ENCODE results near the gene CNIH3.
"Not testable (repeated sequence)": the region's sequence is repeated elsewhere in the genome, so short reads cannot be mapped to it uniquely, and the experiment has no call there.

Gene CNIH3

DNA sequence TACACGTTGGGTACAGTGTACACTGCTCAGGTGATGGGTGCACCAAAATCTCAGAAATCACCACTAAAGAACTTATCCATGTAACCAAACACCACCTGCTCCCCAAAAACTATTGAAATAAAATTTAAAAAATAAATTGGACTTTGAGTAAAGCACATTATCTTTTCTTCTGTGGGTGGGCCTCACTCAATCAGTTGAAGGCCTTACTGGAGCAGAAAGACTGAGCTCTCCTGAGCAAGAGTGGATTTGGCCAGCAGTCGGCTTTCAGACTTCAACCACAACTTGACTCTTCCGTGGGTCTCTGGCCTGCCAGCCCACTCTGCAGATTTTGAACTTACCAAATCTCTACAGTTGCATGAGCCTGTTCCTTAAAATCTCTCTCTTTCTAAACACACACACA is 78.9 kb downstream of the CNIH3 start:
- no peak for DNase-seq (ENCODE audit: low spot score)
- no peak overlapping the region for H3K4me3 Mint-ChIP-seq
- H3K27ac Mint-ChIP-seq, result no peak overlapping the region
- H3K9me3 Mint-ChIP-seq, result no peaks in the 10 kb centered on the region
- peaks cover 2% of the 10 kb centered on the region for H3K27me3 Mint-ChIP-seq (ENCODE audit: low read depth)
- no peaks in the 10 kb centered on the region for H3K4me1 Mint-ChIP-seq (ENCODE audit: low read depth)
- no peaks in the 10 kb centered on the region for H3K36me3 Mint-ChIP-seq (ENCODE audit: low read depth)

DNA sequence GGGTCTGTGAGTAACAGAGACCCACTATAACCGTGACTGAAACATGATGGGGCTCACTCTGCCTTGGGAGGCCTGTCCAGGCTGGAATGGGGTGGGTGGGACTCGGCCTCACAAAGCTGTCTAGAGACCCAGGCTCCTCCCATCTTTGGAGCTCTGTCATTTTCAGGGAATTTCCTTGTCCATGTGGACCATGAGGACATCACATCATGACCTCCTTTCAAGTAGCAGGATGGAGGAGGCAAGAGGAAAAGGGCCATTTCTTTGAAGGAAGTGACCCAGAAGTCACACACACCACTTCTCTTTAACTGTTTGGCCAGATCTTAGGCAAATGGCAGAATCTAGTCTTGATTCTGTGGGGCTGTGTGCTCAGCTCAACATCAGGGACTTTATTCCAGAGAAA is 79.9 kb downstream of the CNIH3 start:
- Mint-ChIP-seq H3K4me1 (ENCODE audit: low read depth) (no peaks in the 10 kb centered on the region), H3K27me3 (ENCODE audit: low read depth) (no peaks in the 10 kb centered on the region), H3K36me3 (ENCODE audit: low read depth) (no peaks in the 10 kb centered on the region), H3K27ac (no peak overlapping the region), H3K9me3 (no peaks in the 10 kb centered on the region), H3K4me3 (no peak overlapping the region)
- DNase-seq (ENCODE audit: low spot score), result no peak

DNA sequence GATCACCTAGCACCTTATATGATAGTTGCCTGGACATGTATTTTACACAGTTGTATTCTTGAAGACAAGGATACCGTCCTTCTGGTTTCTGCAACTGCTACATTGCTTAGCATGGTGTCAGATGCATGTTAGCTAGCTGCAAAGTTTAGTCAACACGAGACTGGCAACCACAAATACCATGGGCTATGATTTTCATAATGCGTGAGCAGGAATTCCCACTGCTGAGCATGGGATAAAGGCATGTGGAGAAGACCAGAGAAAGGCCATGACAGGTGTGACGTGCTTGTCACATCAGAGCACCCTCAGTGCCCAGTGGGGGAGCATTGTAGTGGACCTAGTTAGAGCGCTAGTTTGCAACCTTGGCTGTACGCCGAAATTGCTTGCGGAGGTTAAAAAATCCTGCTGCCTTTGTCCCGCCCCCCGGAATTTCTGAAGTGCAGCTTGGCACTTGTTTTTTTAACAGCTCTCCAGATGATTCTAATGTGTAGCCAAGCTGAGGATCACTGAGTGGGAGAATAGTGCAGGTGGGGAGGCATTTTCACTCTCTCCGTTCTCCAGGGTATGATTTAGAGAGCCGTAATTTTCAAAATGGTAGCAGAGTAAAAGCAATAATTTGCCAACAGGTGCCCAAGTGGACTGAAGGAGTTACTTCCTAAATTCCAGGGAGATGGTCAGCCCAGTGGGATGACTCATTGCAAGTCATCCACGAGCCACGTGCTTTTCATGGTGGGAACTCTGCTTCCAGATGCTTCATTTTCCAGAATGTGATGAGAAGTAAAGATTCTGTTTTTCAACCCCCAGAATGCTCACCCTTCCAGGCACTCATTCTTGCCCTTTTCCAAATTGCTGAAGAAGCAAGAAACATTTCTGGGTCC is 81.0 kb downstream of the CNIH3 start:
- no peak overlapping the region for H3K4me3 Mint-ChIP-seq
- no peaks in the 10 kb centered on the region for H3K27me3 Mint-ChIP-seq (ENCODE audit: low read depth)
- no peaks in the 10 kb centered on the region for H3K9me3 Mint-ChIP-seq
- H3K36me3 Mint-ChIP-seq (ENCODE audit: low read depth), result no peaks in the 10 kb centered on the region
- no peaks in the 10 kb centered on the region for H3K4me1 Mint-ChIP-seq (ENCODE audit: low read depth)
- H3K27ac Mint-ChIP-seq, result no peak overlapping the region
- DNase-seq (ENCODE audit: low spot score), result no peak

DNA sequence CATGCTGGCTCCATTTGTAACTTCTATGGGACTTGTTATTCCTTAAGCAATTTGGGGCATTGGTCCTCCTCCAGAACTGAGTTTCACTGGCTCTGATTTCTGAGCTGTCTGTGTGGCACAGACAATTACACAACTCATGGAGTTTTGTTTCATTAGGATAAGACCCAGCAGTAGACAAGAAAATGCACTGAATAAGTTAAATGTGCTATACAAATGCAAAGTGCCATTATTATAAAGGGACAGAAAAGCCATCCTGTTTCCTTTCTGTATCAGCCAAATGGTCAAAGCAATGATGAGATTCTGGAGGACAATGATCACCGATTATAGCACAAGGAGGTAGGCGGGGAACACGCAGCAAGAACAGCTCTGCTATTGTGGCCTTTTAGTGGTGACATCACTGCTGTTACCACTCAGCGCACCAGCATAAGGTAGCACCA is 81.9 kb downstream of the CNIH3 start:
- no peaks in the 10 kb centered on the region for H3K4me1 Mint-ChIP-seq (ENCODE audit: low read depth)
- H3K9me3 Mint-ChIP-seq, result no peaks in the 10 kb centered on the region
- no peak for DNase-seq (ENCODE audit: low spot score)
- no peaks in the 10 kb centered on the region for H3K27me3 Mint-ChIP-seq (ENCODE audit: low read depth)
- no peak overlapping the region for H3K27ac Mint-ChIP-seq
- no peaks in the 10 kb centered on the region for H3K36me3 Mint-ChIP-seq (ENCODE audit: low read depth)
- no peak overlapping the region for H3K4me3 Mint-ChIP-seq

DNA sequence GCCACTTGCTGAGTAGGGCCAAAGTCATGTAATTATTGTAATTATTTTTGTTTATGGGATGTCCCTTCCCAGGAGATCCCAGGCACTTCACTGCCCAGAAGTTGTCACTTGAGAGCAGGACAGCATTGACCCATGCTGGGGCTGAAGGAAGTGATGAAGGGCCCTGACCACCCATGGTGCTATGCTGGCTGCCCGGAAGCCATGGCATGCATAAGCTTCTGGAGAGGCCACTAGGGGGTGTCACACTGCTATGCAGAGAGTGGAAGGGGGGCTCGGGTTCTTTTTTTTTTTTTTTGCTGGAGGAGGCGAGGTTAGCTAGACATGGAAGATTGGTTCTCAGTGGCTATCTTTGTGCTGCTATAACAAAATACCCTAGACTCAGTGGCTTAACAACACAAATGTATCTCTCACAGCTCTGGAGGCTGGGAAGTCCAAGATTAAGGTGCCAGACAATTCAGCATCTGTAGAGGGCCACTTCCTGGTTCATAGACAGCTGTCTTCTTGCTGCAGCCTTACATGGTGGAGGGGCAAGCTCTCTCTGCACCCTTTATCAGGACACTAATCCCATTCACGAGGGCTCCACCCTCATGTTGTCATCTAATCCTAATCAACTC is 84.9 kb downstream of the CNIH3 start:
- Mint-ChIP-seq H3K27ac (no peak overlapping the region), H3K4me3 (no peak overlapping the region), H3K36me3 (ENCODE audit: low read depth) (no peaks in the 10 kb centered on the region), H3K4me1 (ENCODE audit: low read depth) (no peaks in the 10 kb centered on the region), H3K9me3 (no peaks in the 10 kb centered on the region), H3K27me3 (ENCODE audit: low read depth) (no peaks in the 10 kb centered on the region)
- no peak for DNase-seq (ENCODE audit: low spot score)

DNA sequence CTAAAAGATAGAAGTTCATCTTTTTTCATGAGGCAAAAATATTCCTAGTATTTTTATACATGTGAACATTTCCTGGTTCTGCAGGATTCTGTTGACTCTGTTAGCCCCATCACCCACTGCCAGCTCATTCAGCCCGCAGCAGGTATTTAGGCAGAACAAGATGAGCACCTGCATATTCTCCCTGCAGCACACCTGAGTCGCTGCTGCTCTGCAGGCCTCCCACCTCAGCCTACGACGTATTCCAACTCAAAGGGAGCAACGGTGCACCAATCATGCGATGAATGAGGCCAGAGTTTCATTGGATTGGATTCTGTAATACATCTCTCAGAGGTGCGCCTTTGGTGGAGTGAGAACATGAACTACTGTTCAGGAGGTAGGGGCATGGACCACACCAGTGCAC is 87.6 kb downstream of the CNIH3 start:
- H3K36me3 Mint-ChIP-seq (ENCODE audit: low read depth), result no peaks in the 10 kb centered on the region
- DNase-seq (ENCODE audit: low spot score), result no peak
- H3K4me3 Mint-ChIP-seq, result no peak overlapping the region
- H3K9me3 Mint-ChIP-seq, result no peaks in the 10 kb centered on the region
- no peaks in the 10 kb centered on the region for H3K4me1 Mint-ChIP-seq (ENCODE audit: low read depth)
- H3K27me3 Mint-ChIP-seq (ENCODE audit: low read depth), result no peaks in the 10 kb centered on the region
- H3K27ac Mint-ChIP-seq, result no peak overlapping the region

DNA sequence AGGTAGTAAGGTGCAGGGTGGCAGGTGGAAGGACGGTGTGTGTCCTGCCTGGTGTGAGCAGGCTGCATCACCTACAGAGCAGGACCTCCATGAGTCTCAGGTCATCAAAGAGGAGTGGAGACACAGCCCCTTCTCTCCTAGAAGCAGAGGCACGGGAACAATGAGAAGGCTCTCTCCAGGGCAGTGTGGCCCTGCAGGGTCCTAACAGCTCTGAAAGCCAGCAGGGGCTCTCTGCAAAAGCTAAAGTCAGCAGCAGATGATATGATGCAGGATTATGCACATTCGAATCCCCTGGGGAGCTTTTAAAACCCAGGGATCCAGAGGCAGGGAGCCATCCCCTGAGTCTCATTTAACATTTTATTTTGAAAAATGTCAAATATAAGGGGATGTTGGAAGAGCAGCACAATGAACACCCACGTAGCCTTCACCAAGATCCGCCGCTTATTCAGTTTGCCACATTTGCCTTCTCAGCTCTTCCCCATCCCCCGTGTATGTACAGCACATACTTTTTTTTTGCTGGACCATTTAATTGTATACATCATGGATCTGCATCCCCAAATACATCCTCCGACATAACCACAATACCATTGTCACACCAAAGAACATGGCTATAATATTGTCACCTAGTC is 88.1 kb downstream of the CNIH3 start:
- no peaks in the 10 kb centered on the region for H3K4me1 Mint-ChIP-seq (ENCODE audit: low read depth)
- no peaks in the 10 kb centered on the region for H3K36me3 Mint-ChIP-seq (ENCODE audit: low read depth)

DNA sequence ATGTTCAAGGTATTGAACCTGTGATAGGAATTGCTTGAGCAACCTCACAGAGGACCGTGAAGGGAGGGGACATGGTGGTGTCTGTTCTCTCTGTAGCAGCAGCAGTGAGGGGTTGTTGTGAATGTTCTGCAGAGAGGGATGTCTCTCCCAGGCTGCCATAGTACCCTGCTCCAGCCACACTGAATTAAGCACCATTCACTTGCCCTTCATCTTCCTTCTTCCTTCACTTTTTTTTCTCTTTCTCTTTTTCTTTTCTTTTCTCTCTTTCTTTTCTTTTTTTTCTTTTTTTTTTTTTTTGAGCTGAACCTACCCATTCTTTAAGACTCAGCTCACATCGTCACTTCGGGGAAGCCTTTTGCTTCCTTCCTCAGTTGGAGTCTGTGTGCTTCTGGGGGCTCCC is 89.5 kb downstream of the CNIH3 start:
- no peaks in the 10 kb centered on the region for H3K36me3 Mint-ChIP-seq (ENCODE audit: low read depth)
- no peaks in the 10 kb centered on the region for H3K9me3 Mint-ChIP-seq
- no peaks in the 10 kb centered on the region for H3K27me3 Mint-ChIP-seq (ENCODE audit: low read depth)
- no peaks in the 10 kb centered on the region for H3K4me1 Mint-ChIP-seq (ENCODE audit: low read depth)
- H3K27ac Mint-ChIP-seq, result no peak overlapping the region
- H3K4me3 Mint-ChIP-seq, result no peak overlapping the region
- no peak for DNase-seq (ENCODE audit: low spot score)

More for the DNA sequence above, 88.1 kb downstream of the CNIH3 start:
- Mint-ChIP-seq H3K4me3 (no peak overlapping the region), H3K27ac (no peak overlapping the region), H3K9me3 (no peaks in the 10 kb centered on the region), H3K27me3 (ENCODE audit: low read depth) (no peaks in the 10 kb centered on the region)
- DNase-seq (ENCODE audit: low spot score), result no peak

DNA sequence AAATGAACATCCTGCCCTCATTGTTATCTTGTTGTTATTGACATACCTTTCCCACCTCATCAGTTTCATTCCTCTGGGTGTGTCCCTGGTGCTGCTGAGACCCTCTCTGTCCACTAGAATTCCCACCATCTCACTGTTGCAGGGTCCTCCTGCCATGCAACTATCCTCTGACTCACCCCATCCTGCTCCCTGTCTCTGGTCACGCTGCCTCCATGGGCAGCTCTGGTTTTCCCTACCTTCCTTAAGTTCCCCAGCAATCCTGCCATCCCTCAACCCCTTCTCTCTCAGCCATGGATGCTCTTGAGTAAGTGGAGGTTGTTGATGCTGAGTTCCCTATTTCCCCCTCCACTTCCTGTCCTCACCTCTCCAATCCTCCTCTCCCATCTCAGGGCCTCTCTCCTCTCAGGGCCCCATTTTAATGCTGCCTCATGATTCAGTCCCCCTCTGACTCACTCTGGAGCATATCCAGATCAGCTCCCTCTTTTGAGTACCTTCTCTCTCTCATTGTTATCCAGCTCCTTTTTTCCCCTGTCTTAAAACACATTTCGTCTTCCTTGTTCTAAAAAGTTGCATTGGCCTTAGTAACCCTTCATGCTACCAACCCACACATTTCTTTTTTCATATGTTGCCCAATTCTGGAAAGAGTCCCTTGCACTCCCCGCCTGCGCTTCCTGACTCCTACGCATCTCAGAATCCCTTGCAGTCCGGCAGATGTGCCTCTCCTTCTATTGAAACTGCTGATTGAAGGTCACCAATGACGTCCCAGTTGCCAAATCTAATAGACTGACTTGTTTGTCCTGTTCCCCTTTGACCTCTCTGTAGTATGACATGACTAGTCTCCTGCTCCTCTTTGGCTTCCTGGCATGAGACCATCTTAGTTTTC is 92.0 kb downstream of the CNIH3 start:
- Mint-ChIP-seq H3K27me3 (ENCODE audit: low read depth) (peaks cover 2% of the 10 kb centered on the region), H3K36me3 (ENCODE audit: low read depth) (no peaks in the 10 kb centered on the region), H3K4me1 (ENCODE audit: low read depth) (no peaks in the 10 kb centered on the region), H3K9me3 (no peaks in the 10 kb centered on the region), H3K4me3 (no peak overlapping the region), H3K27ac (no peak overlapping the region)
- no peak for DNase-seq (ENCODE audit: low spot score)

DNA sequence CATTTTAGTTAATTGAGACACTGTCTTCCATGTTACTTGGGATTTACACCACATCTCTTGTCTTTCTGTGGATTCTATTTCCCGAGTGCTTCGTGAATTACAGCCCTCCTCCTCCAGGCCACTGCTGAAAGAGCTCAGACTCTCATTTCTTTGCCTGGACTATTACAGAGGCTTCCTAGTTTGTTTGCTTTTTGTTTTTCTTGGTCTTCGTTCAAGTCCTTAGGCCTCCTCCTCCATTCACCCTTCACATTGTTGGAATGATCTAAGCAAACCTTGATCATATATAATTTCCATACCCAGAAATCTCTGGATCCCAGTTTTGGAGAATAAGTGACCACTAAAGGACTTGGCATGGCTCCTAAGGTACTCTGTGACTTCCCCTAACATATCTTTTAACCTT is 94.1 kb downstream of the CNIH3 start:
- peaks cover 2% of the 10 kb centered on the region for H3K27me3 Mint-ChIP-seq (ENCODE audit: low read depth)
- H3K36me3 Mint-ChIP-seq (ENCODE audit: low read depth), result no peaks in the 10 kb centered on the region
- no peak overlapping the region for H3K4me3 Mint-ChIP-seq
- H3K4me1 Mint-ChIP-seq (ENCODE audit: low read depth), result no peaks in the 10 kb centered on the region
- no peak overlapping the region for H3K27ac Mint-ChIP-seq
- no peaks in the 10 kb centered on the region for H3K9me3 Mint-ChIP-seq
- DNase-seq (ENCODE audit: low spot score), result no peak

DNA sequence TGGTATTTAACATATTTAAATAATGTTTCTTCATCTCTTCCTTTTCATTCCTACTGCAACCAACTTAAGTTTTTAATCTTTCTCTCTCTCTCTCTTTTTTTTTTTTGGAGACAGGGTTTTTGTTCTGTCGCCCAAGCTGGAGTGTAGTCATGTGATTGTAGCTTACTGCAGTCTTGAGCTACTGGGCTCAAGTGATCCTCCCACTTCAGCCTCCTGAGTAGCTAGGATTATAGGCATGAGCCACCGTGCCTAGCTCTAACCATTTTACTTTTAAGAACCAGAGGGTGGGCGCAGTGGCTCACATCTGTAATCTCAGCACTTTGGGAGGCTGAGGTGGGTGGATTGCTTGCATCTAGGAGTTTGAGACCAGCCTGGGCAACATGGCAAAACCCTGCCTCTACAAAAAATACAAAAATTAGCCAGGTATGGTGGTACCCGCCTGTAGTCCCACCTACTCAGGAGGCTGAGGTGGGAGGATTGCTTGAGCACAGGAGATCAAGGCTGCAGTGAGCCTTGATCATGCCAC is 95.2 kb downstream of the CNIH3 start:
- H3K4me1 Mint-ChIP-seq (ENCODE audit: low read depth); H3K27ac Mint-ChIP-seq; H3K4me3 Mint-ChIP-seq; DNase-seq (ENCODE audit: low spot score); H3K27me3 Mint-ChIP-seq (ENCODE audit: low read depth); H3K9me3 Mint-ChIP-seq; H3K36me3 Mint-ChIP-seq (ENCODE audit: low read depth): not testable (repeated sequence)

DNA sequence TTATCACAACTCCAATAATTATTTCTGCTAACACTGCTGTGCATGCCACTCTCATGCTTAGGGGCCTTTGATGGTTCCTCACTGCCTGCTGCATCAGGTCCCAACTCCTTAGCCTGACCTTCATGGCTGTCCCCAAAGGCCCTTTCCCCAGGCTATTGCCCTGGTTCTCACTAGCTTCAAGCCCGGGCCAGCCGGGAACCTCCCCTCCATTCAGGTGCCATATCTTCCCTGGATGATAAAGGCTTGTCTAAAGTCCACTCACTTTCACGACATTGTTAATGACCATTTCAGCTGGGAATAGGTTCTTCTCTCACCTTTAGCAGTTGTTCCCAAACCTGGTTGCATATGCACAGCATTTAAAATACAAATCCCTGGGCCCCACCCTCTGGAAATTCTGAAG is 95.8 kb downstream of the CNIH3 start:
- Mint-ChIP-seq H3K4me3 (no peak overlapping the region), H3K9me3 (no peaks in the 10 kb centered on the region), H3K27ac (no peak overlapping the region), H3K27me3 (ENCODE audit: low read depth) (peaks cover 8% of the 10 kb centered on the region), H3K4me1 (ENCODE audit: low read depth) (no peaks in the 10 kb centered on the region), H3K36me3 (ENCODE audit: low read depth) (no peaks in the 10 kb centered on the region)
- no peak for DNase-seq (ENCODE audit: low spot score)

DNA sequence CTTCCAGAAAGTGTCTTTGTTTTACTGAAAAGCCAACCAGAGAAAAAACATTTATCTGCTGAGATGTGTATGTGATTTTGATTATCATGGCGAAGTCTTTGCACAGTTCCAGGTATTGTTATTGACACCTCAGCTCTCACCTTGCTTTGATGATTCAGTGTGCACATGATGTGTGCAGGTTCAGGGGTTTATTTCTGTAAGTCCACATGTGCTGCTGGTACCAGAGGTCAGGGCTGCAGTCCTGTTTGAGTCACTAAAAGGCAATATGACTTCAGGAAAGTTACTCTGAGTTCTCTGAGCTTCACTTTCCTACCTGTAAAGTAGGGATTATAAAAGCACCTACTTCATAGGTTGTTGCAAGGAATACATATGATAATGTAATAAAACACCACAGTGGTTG is 97.1 kb downstream of the CNIH3 start:
- Mint-ChIP-seq H3K27me3 (ENCODE audit: low read depth) (peaks cover 12% of the 10 kb centered on the region), H3K36me3 (ENCODE audit: low read depth) (no peaks in the 10 kb centered on the region), H3K9me3 (no peaks in the 10 kb centered on the region), H3K4me3 (no peak overlapping the region), H3K4me1 (ENCODE audit: low read depth) (peaks cover 2% of the 10 kb centered on the region), H3K27ac (no peak overlapping the region)
- no peak for DNase-seq (ENCODE audit: low spot score)
